CD14-positive monocyte (primary cell): ENCODE data around the gene JAG2. TPM values are rescaled to one million over a fixed set of nuclear protein-coding genes. Genes with fewer than 3 reads are reported as not detected.

Experiments used
- DNase-seq, 3 donors: peaks; one replicate each; pipeline ENCODE4 v3.0.0-alpha.2; 2011 to 2022
- H2AFZ ChIP-seq: 2 replicates; pipeline ENCODE4 v1.6.0; 2012; ENCODE audit warnings: mild to moderate bottlenecking, low read depth, low read length, inconsistent platforms; ENCODE audit not compliant: insufficient read depth, poor library complexity, severe bottlenecking
- H3K27ac ChIP-seq, 2 donors: 1 replicate in 1 of 2; 2 replicates in 1 of 2; pipeline ENCODE4 v1.5.1; 2012 to 2013; ENCODE audit warnings: low read length in 2 of 2, control low read depth in 1 of 2, inconsistent platforms in 1 of 2, low read depth in 1 of 2, mild to moderate bottlenecking in 1 of 2
- H3K27me3 ChIP-seq, 2 donors: one replicate each; pipeline versions ENCODE4 v1.6.0 to v1.6.1; 2011 to 2013; ENCODE audit warnings: low read length in 2 of 2; ENCODE audit not compliant: control insufficient read depth in 2 of 2, insufficient read depth in 2 of 2
- H3K36me3 ChIP-seq, 2 donors: replicated peaks in 1 of 2; 1 replicate in 1 of 2; 2 replicates in 1 of 2; pipeline versions ENCODE4 v1.5.1 to v1.6.1; 2012 to 2013; ENCODE audit warnings: low read length in 2 of 2, control low read depth in 1 of 2, inconsistent platforms in 1 of 2, mild to moderate bottlenecking in 1 of 2; ENCODE audit not compliant: insufficient read depth in 2 of 2, control insufficient read depth in 1 of 2
- H3K4me1 ChIP-seq, 2 donors: 1 replicate in 1 of 2; 2 replicates in 1 of 2; pipeline versions ENCODE4 v1.5.1 to v1.6.1; 2012 to 2013; ENCODE audit warnings: low read length in 2 of 2, control low read depth in 1 of 2, inconsistent platforms in 1 of 2, mild to moderate bottlenecking in 1 of 2, moderate library complexity in 1 of 2; ENCODE audit not compliant: insufficient read depth in 2 of 2, control insufficient read depth in 1 of 2
- H3K4me2 ChIP-seq: replicated peaks from 2 replicates; pipeline ENCODE3; 2012; ENCODE audit warnings: low read length, moderate library complexity, mild to moderate bottlenecking; ENCODE audit not compliant: poor library complexity, severe bottlenecking; ENCODE audit errors: extremely low read depth
- H3K4me3 ChIP-seq, 3 experiments: fragments of 200-600 bp in 1 of 3; sonication (generic) in 1 of 3; replicated peaks in 1 of 3; 1 replicate in 2 of 3; 2 replicates in 1 of 3; pipeline ENCODE4 v1.5.1; 2011 to 2013; ENCODE audit warnings: low read length in 3 of 3, mild to moderate bottlenecking in 3 of 3, control low read depth in 2 of 3, low read depth in 2 of 3, inconsistent platforms in 1 of 3, moderate library complexity in 1 of 3
- H3K79me2 ChIP-seq: 2 replicates; pipeline ENCODE4 v1.6.0; 2012; ENCODE audit warnings: mild to moderate bottlenecking, control low read depth, inconsistent platforms, low read length, moderate library complexity; ENCODE audit not compliant: insufficient read depth
- H3K9ac ChIP-seq: 2 replicates; pipeline ENCODE4 v1.6.0; 2017; ENCODE audit warnings: low read length, mild to moderate bottlenecking; ENCODE audit not compliant: insufficient read depth, poor library complexity, severe bottlenecking
- H3K9me3 ChIP-seq, 2 donors: replicated peaks in 1 of 2; 1 replicate in 1 of 2; 2 replicates in 1 of 2; pipeline versions ENCODE4 v1.5.1 to v1.6.1; 2012 to 2013; ENCODE audit warnings: low read length in 2 of 2, control low read depth in 1 of 2; ENCODE audit not compliant: control insufficient read depth in 1 of 2, insufficient read depth in 1 of 2
- H4K20me1 ChIP-seq: 2 replicates; pipeline ENCODE4 v1.6.0; 2012; ENCODE audit warnings: mild to moderate bottlenecking, low read length, control low read depth, moderate library complexity; ENCODE audit not compliant: insufficient read depth
- H3K27ac Mint-ChIP-seq, 7 donors: one replicate each; pipeline ENCODE4 v1.8.0; 2020; ENCODE audit warnings: mild to moderate bottlenecking in 7 of 7, mixed read lengths in 7 of 7, moderate library complexity in 6 of 7, inconsistent platforms in 2 of 7
- H3K27me3 Mint-ChIP-seq, 3 donors: one replicate each; pipeline ENCODE4 v1.8.0; 2021 to 2022; ENCODE audit warnings: low read depth in 3 of 3, mild to moderate bottlenecking in 3 of 3, mixed read lengths in 3 of 3, moderate library complexity in 3 of 3, inconsistent platforms in 1 of 3
- H3K36me3 Mint-ChIP-seq, 2 donors: one replicate each; pipeline ENCODE4 v1.8.0; 2020; ENCODE audit warnings: mixed read lengths in 2 of 2, inconsistent platforms in 1 of 2, mild to moderate bottlenecking in 1 of 2
- H3K4me1 Mint-ChIP-seq: one replicate; pipeline ENCODE4 v1.8.0; 2020; ENCODE audit warnings: mild to moderate bottlenecking, mixed read lengths
- H3K4me3 Mint-ChIP-seq, 2 donors: one replicate each; pipeline ENCODE4 v1.8.0; 2020; ENCODE audit warnings: mild to moderate bottlenecking in 2 of 2, mixed read lengths in 2 of 2, moderate library complexity in 1 of 2
- H3K9me3 Mint-ChIP-seq, 7 donors: one replicate each; pipeline ENCODE4 v1.8.0; 2020 to 2022; ENCODE audit warnings: mixed read lengths in 7 of 7, mild to moderate bottlenecking in 6 of 7, moderate library complexity in 6 of 7, inconsistent platforms in 2 of 7
- CTCF ChIP-seq: fragments of 200-600 bp; IDR thresholded peaks from one replicate; pipeline ENCODE4 v1.8.0; 2022; ENCODE audit warnings: antibody characterized with exemption, mild to moderate bottlenecking
- WGBS: methylation state at CpG from one replicate; pipeline ENCODE4 v1.1.5; 2013; ENCODE audit warnings: missing lambda C conversion rate; ENCODE audit not compliant: insufficient coverage; 5-methylcytosine and 5-hydroxymethylcytosine counted together
- intact Hi-C, 2 donors: fragments of 100-400 bp; cut with micrococcal nuclease; formaldehyde crosslinking; loops; one replicate each; pipeline versions ENCODE4 v1.15.0 to v1.15.1; 2023
- polyA plus RNA-seq, 3 donors: library from polyadenylated mRNA; depleted of rRNA in 1 of 3; unstranded in 2 of 3; stranded (reverse) in 1 of 3; fragments of 300-500 nt in 2 of 3; fragments of >200 nt in 1 of 3; fragmentation: Illumina TruSeq in 2 of 3; gene quantifications; 1 replicate in 2 of 3; 2 replicates in 1 of 3; pipeline ENCODE4 v1.2.3, GENCODE V29; 2012 to 2021

JAG2 gene
- polyA plus RNA-seq, 3 donors = 1.2 TPM; not detected in 2

GRCh38 chr14:105094193-105094907, 74.2 kb downstream of the JAG2 start:
- Histone ChIP-seq H3K4me1 (peaks cover 7 to 17% of the 10 kb centered on the region in 2 donors), H3K36me3 (no peaks in the 10 kb centered on the region), H3K4me3 (peak overlapping the region in 1 of 3 experiments; percentile 68), H3K27me3 (peaks cover 17 to 51% of the 10 kb centered on the region in 2 donors), H3K4me2 (peak overlapping the region; percentile 78), H3K9ac (peak overlapping the region; percentile 15), H3K27ac (no peak overlapping the region), H2AFZ (no peak overlapping the region), H3K9me3 (peaks cover 6 to 11% of the 10 kb centered on the region in 2 donors), H3K79me2 (no peaks in the 10 kb centered on the region), H4K20me1 (no peaks in the 10 kb centered on the region)
- peaks cover 37 to 64% (median 39%) of the 10 kb centered on the region in 3 donors for H3K27me3 Mint-ChIP-seq
- peak overlapping the region; percentile 41 to 84 for H3K4me3 Mint-ChIP-seq
- 62% methylated on average over 11 of the region's 14 CpGs for WGBS
- intact Hi-C loops = loop anchor here (5.0 kb wide), 1 partner anchor 37 kb away; no protein-coding TSS in a partner anchor
- no peak for DNase-seq
- no peak overlapping the region for H3K27ac Mint-ChIP-seq
- peaks cover 4 to 21% (median 11%) of the 10 kb centered on the region in 7 donors for H3K9me3 Mint-ChIP-seq
- TF ChIP-seq CTCF = no peak
- peaks cover 0 to 3% of the 10 kb centered on the region in 2 donors for H3K36me3 Mint-ChIP-seq
- H3K4me1 Mint-ChIP-seq = peaks cover 4% of the 10 kb centered on the region

- peak; percentile 17 for TF ChIP-seq CTCF
- DNase-seq = no peak
- peak overlapping the region; percentile 71 for H2AFZ ChIP-seq
- no peak overlapping the region for H3K27ac ChIP-seq
- Mint-ChIP-seq H3K9me3 (peaks cover 0 to 17% (median 8%) of the 10 kb centered on the region in 7 donors), H3K27me3 (peaks cover 42 to 72% (median 45%) of the 10 kb centered on the region in 3 donors), H3K36me3 (peaks cover 0 to 3% of the 10 kb centered on the region in 2 donors), H3K4me1 (peaks cover 4% of the 10 kb centered on the region), H3K4me3 (peak overlapping the region; percentile 53 to 84), H3K27ac (no peak overlapping the region)
- 1% methylated on average over 70 of the region's 76 CpGs for WGBS
- peaks cover 3 to 11% of the 10 kb centered on the region in 2 donors for H3K9me3 ChIP-seq
- peak overlapping the region; percentile 9 to 68 (median 12) for H3K4me3 ChIP-seq
- H3K4me2 ChIP-seq = peak overlapping the region; percentile 78
- no peaks in the 10 kb centered on the region for H4K20me1 ChIP-seq
- H3K9ac ChIP-seq = peak overlapping the region; percentile 15
- no peaks in the 10 kb centered on the region for H3K36me3 ChIP-seq
- H3K4me1 ChIP-seq = peaks cover 7 to 17% of the 10 kb centered on the region in 2 donors
- no peaks in the 10 kb centered on the region for H3K79me2 ChIP-seq
- intact Hi-C loops = loop anchor here (5.0 kb wide), 1 partner anchor 36 kb away; no protein-coding TSS in a partner anchor
- H3K27me3 ChIP-seq = peaks cover 18 to 58% of the 10 kb centered on the region in 2 donors
Measured at GRCh38 chr14:105093431-105094192, 75.0 kb downstream of the JAG2 start.
